Thyroid gland (tissue), 4 donors: ENCODE measurements around the gene CCDC85B. TPM values are rescaled to one million over a fixed set of nuclear protein-coding genes. Genes with fewer than 3 reads are reported as not detected.

ENCODE experiments used
- DNase-seq, 2 donors: peaks; one replicate each; pipeline ENCODE4 v3.0.0-alpha.2; 2019
- H3K27ac ChIP-seq, 3 donors: fragments of 200-600 bp; sonication (generic); 1 replicate in 2 of 3; 2 replicates in 1 of 3; pipeline ENCODE4 v1.5.1; 2016 to 2019; ENCODE audit warnings: mild to moderate bottlenecking in 1 of 3, moderate library complexity in 1 of 3
- H3K27me3 ChIP-seq: fragments of 200-600 bp; sonication (generic); one replicate; pipeline ENCODE4 v1.5.1; 2019
- H3K36me3 ChIP-seq, 2 donors: fragments of 200-600 bp; sonication (generic); one replicate each; pipeline ENCODE4 v1.5.1; 2016 to 2019
- H3K4me1 ChIP-seq, 2 donors: fragments of 200-600 bp; sonication (generic); one replicate each; pipeline ENCODE4 v1.5.1; 2017 to 2019
- H3K4me3 ChIP-seq, 3 donors: fragments of 200-600 bp; sonication (generic); replicated peaks in 1 of 3; 1 replicate in 2 of 3; 2 replicates in 1 of 3; pipeline ENCODE4 v1.5.1; 2016; ENCODE audit warnings: mild to moderate bottlenecking in 1 of 3
- H3K9me3 ChIP-seq: fragments of 200-600 bp; sonication (generic); one replicate; pipeline ENCODE4 v1.5.1; 2017
- POLR2A ChIP-seq, 2 donors: fragments of 450-650 bp; IDR thresholded peaks; one replicate each; pipeline ENCODE4 v1.6.1; 2017; ENCODE audit warnings: antibody characterized with exemption in 2 of 2, mild to moderate bottlenecking in 2 of 2, moderate library complexity in 1 of 2
- WGBS, 2 donors: methylation state at CpG; one replicate each; pipeline ENCODE4 v1.1.5; 2017; 5-methylcytosine and 5-hydroxymethylcytosine counted together
- intact Hi-C: fragments of 100-400 bp; cut with DNase I; formaldehyde crosslinking; loops from one replicate; pipeline ENCODE4 v1.15.1; 2023
- total RNA-seq, 4 donors: library from RNA; depleted of rRNA; stranded (reverse); fragments of >200 nt; gene quantifications; one replicate each; pipeline ENCODE4 v1.2.3, GENCODE V29; 2016
- TF ChIP-seq, protein P1 (sequence below), 6 experiments: fragments of 200-600 bp in 3 of 6; fragments of 450-650 bp in 3 of 6; sonication (generic) in 3 of 6; IDR thresholded peaks; one replicate each; pipeline ENCODE4 v1.5.1; 2016 to 2019; ENCODE audit warnings: antibody characterized with exemption in 6 of 6, mild to moderate bottlenecking in 2 of 6, inconsistent platforms in 1 of 6, moderate library complexity in 1 of 6

CCDC85B gene
- total RNA-seq, 4 donors from 2014 or later = 29.8 to 73.8 (median 42.9) TPM

DNA sequence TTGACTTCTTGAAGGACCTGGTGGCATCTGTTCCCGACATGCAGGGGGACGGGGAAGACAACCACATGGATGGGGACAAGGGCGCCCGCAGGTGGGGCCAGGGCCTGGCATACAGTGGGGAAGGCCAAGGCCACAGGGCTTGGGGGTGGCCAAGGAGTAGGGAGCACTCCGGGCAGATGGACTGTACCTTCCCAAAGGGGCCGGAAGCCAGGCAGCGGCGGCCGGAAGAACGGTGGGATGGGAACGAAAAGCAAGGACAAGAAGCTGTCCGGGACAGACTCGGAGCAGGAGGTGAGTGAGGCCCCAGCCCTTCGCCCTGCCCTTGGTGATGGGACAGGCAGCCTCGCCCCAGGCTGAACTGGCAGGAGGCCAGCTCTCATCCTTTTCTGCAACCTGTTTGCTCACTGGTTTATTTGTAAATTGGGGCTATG is 29.9 kb downstream of the CCDC85B start:
- no peaks in the 10 kb centered on the region for H3K9me3 ChIP-seq
- peaks cover 34 to 52% of the 10 kb centered on the region in 2 donors for H3K4me1 ChIP-seq
- 40 to 52% methylated on average over 14 to 15 of the region's 15 CpGs for WGBS, 2 donors
- H3K27ac ChIP-seq = peak overlapping the region in 2 of 3 donors; percentile 67 to 75
- DNase-seq = no peak
- TF ChIP-seq, protein P1, sequence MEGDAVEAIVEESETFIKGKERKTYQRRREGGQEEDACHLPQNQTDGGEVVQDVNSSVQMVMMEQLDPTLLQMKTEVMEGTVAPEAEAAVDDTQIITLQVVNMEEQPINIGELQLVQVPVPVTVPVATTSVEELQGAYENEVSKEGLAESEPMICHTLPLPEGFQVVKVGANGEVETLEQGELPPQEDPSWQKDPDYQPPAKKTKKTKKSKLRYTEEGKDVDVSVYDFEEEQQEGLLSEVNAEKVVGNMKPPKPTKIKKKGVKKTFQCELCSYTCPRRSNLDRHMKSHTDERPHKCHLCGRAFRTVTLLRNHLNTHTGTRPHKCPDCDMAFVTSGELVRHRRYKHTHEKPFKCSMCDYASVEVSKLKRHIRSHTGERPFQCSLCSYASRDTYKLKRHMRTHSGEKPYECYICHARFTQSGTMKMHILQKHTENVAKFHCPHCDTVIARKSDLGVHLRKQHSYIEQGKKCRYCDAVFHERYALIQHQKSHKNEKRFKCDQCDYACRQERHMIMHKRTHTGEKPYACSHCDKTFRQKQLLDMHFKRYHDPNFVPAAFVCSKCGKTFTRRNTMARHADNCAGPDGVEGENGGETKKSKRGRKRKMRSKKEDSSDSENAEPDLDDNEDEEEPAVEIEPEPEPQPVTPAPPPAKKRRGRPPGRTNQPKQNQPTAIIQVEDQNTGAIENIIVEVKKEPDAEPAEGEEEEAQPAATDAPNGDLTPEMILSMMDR (IDR thresholded peaks at IDR 0.05) = no peak
- no peak for TF ChIP-seq POLR2A (IDR thresholded peaks at IDR 0.05)
- H3K4me3 ChIP-seq = peak overlapping the region in 2 of 3 donors; percentile 95 to 99
- H3K27me3 ChIP-seq = no peaks in the 10 kb centered on the region
- intact Hi-C loops = no loop called here
- H3K36me3 ChIP-seq = peaks cover 3 to 19% of the 10 kb centered on the region in 2 donors

DNA sequence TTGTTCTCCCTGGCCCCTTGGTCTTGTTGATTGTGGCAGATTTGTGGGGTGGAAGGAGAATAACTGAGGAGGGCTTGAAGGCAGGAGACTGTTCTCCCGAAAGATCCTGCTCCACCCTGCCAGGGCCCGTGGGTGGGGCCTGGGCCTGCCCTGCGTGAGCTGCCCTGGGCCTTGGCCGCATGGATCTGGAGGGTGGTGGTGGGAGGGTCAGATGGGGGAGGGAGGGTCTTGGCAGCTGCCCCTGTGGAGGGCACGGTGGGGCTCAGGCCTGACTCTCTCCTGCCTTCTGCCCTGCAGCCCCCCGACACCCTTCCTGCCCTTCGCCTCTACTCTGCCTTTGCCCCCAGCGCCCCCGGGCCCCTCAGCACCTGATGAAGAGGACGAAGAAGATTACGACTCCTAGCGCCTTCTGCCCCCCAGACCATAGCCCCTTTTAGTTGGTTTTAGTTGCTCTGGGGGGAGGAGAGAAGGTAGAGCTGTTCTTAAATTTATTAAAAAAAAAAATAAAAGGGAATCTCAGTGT is 30.6 kb downstream of the CCDC85B start:
- 72 to 75% methylated on average over 8 to 12 of the region's 12 CpGs for WGBS, 2 donors
- peaks cover 3 to 19% of the 10 kb centered on the region in 2 donors for H3K36me3 ChIP-seq
- intact Hi-C loops = no loop called here
- H3K4me3 ChIP-seq = peak overlapping the region in 1 of 3 donors; percentile 99
- DNase-seq = no peak
- TF ChIP-seq, protein P1 (IDR thresholded peaks at IDR 0.05) = no peak
- TF ChIP-seq POLR2A (IDR thresholded peaks at IDR 0.05) = no peak
- no peak overlapping the region for H3K27ac ChIP-seq
- no peaks in the 10 kb centered on the region for H3K27me3 ChIP-seq
- no peaks in the 10 kb centered on the region for H3K9me3 ChIP-seq
- H3K4me1 ChIP-seq = peaks cover 39 to 52% of the 10 kb centered on the region in 2 donors

DNA sequence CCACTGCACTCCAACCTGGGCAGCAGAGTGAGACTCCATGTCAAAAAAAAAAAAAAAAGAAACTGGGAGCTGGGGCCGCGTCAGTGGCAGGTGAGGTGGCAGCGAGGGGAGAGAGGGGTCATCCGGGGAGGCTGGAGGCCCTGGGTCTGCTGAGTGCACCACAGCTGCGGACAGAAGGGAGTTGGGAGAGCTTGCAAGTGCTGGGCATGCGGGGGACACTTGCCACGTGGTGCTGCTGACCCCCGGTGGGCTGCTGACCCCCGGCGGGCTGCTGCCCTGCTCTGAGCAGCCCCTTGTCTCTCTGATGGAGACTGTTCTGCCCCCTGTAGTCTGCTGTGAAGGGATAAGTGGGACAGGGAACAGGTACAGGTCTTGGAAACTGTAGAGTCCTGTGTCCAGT is 31.4 kb downstream of the CCDC85B start:
- TF ChIP-seq, protein P1 (IDR thresholded peaks at IDR 0.05) = no peak
- TF ChIP-seq POLR2A (IDR thresholded peaks at IDR 0.05) = no peak
- H3K4me1 ChIP-seq = peaks cover 43 to 48% of the 10 kb centered on the region in 2 donors
- H3K9me3 ChIP-seq = no peaks in the 10 kb centered on the region
- no peak for DNase-seq
- H3K4me3 ChIP-seq = no peak overlapping the region
- 95 to 96% methylated on average over 8 to 10 of the region's 10 CpGs for WGBS, 2 donors
- peaks cover 3 to 19% of the 10 kb centered on the region in 2 donors for H3K36me3 ChIP-seq
- intact Hi-C loops = no loop called here
- no peaks in the 10 kb centered on the region for H3K27me3 ChIP-seq
- peak overlapping the region in 1 of 3 donors; percentile 8 for H3K27ac ChIP-seq

DNA sequence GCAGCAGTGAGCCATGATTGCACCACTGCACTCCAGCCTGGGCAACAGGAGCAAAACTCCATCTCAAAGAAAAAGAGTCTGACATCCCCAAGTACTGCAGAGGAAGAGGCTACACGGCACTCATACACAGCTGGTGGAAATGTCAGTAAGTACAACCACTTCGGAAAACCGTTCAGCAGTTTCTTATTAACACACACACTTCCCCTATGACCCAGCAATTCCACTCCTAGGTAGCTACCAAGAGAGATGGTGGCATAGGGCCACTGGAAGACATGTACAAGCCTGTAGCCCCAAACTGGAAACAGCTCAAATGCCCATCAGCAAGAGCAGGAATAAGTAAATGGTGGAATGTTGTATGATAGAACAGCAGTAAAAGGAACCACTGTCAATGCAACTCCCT is 32.1 kb downstream of the CCDC85B start:
- DNase-seq = no peak
- TF ChIP-seq POLR2A (IDR thresholded peaks at IDR 0.05) = no peak
- TF ChIP-seq, protein P1 (IDR thresholded peaks at IDR 0.05) = no peak
- H3K27ac ChIP-seq = peak overlapping the region in 1 of 3 donors; percentile 8
- H3K4me1 ChIP-seq = peaks cover 39 to 41% of the 10 kb centered on the region in 2 donors
- intact Hi-C loops = no loop called here
- no peak overlapping the region for H3K4me3 ChIP-seq
- no peaks in the 10 kb centered on the region for H3K9me3 ChIP-seq
- WGBS, 2 donors = 81 to 87% methylated on average over 3 of the region's 3 CpGs
- no peaks in the 10 kb centered on the region for H3K27me3 ChIP-seq
- peaks cover 3 to 19% of the 10 kb centered on the region in 2 donors for H3K36me3 ChIP-seq

DNA sequence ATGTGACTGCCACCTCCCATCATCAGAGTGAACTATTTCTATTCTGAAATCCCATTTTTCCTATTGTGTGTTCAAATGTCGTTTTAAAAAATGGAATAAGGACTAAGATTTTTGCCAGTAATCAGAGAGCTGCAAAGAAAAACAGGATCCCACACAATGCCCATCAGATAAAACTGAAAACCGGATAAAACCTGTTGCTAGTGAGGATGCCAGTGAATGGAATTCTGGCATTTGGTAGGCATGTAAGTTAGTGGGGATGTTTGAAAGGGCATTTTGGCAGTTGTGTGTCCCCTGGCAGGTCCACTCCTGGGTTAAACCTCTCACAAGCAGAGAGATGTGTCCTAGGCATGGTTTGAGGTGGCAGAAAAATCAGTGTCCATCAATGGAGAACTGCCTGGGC is 34.9 kb downstream of the CCDC85B start:
- intact Hi-C loops = no loop called here
- Histone ChIP-seq H3K27ac (peak overlapping the region; percentile 36 to 78 (median 58)), H3K36me3 (peaks cover 3 to 19% of the 10 kb centered on the region in 2 donors), H3K4me3 (no peak overlapping the region), H3K9me3 (no peaks in the 10 kb centered on the region), H3K4me1 (peaks cover 27 to 30% of the 10 kb centered on the region in 2 donors), H3K27me3 (no peaks in the 10 kb centered on the region)
- WGBS, 2 donors = 34 to 35% methylated on average over 2 of the region's 2 CpGs
- no peak for TF ChIP-seq POLR2A (IDR thresholded peaks at IDR 0.05)
- TF ChIP-seq, protein P1 (IDR thresholded peaks at IDR 0.05) = no peak
- no peak for DNase-seq
